ENCODE measurements around the gene LY86.
A peak's percentile ranks its signal among the peaks of the same experiment; 100 is the strongest.

LY86 gene

GRCh38 chr6:6676910-6677441, 88.5 kb downstream of the LY86 start:
- peak; percentile 47 for DNase-seq (ENCODE audit: insufficient read length, low spot score)
- FAIRE-seq = peak; percentile 92

DNA sequence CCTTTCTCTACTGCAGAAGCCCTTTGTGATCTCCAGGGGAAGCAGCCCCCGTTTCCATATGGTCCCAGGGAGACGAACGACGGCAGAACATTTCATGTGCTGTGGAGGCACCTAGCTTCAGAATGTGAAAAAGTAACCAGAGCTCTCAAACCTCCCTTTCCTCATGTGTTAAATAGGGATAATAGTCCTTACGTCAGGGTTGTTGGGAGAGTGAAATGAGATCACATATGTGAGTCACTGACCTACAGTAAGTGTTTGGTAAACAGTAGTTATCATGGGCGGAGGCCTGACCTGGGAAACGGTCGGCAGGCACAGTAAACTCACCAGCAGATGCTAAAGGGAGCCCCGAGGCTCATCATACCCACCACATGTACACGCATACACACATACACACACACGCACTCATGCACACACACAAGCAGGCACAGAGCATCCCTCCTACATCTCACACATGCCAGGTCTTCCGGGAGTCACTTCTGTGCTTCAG, 89.7 kb downstream of the LY86 start:
- FAIRE-seq (no peak), DNase-seq (ENCODE audit: insufficient read length, low spot score) (no peak)

DNA sequence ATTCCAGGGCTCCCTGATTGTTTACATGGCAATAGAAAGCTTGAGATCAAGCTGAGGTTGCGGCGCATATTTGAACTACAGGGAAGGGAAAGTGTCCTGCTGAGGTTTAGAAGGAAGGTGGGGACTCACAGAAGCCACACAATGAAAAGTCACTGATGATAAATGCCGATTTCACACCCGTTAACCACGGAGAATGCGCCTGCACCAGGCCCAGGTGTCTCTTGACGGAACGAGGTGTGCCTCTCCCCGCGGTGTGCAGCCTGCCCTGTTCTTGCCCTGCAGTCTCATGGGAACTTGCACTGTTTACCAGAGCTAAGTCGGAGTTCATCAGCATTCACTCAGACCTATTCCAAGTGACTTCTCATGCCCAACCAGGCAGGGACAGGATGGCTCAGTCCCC, 90.3 kb downstream of the LY86 start:
- no peak for FAIRE-seq
- DNase-seq (ENCODE audit: insufficient read length, low spot score) = no peak

DNA sequence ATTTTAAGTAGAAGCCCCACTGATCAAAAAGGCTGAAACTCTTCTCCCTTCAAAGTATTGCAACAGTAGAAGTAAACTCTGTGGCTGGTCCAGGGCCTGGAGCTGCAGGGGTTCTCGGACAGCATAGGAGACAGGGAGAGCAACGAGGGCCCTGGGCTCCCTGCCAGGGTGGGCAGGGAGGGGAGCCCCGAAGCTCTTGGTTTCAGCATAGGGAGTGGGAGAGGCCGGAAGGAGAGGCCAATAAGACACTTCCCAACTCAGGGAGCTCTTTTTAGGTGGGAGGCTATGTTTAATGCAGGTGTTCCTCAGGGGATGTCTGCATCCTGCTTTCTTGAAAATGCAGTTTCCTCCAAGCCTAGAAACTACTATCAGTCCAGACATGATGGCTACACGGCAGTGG, 91.1 kb downstream of the LY86 start:
- DNase-seq (ENCODE audit: insufficient read length, low spot score) (no peak), FAIRE-seq (no peak)

DNA sequence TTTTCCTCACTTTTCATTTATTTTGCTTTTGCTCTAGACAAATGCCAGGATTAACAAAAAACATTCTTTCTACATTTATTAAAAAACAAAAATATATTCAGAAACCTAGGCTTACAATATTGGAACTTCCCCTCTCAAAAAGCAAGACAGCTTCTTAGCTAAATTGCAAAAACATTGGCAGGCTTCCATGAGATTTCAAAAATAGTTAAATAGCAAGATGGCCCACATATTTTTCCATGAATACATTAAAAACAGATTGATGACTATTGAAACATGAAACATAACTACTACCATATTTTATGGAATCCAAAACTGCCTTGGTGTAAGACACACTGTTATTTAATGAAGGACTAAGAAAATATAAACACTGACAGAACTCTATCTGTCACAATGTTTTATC, 92.0 kb downstream of the LY86 start:
- no peak for DNase-seq (ENCODE audit: insufficient read length, low spot score)
- no peak for FAIRE-seq

- DNase-seq (ENCODE audit: insufficient read length, low spot score) (no peak), FAIRE-seq (no peak)
Observed at GRCh38 chr6:6681075-6681849, 92.7 kb downstream of the LY86 start.

- FAIRE-seq = no peak
- no peak for DNase-seq (ENCODE audit: insufficient read length, low spot score)
Observed at GRCh38 chr6:6682225-6682624, 93.7 kb downstream of the LY86 start.

GRCh38 chr6:6683969-6684833, 95.7 kb downstream of the LY86 start:
- DNase-seq (ENCODE audit: insufficient read length, low spot score) (peak; percentile 62), FAIRE-seq (peak; percentile 95)

DNA sequence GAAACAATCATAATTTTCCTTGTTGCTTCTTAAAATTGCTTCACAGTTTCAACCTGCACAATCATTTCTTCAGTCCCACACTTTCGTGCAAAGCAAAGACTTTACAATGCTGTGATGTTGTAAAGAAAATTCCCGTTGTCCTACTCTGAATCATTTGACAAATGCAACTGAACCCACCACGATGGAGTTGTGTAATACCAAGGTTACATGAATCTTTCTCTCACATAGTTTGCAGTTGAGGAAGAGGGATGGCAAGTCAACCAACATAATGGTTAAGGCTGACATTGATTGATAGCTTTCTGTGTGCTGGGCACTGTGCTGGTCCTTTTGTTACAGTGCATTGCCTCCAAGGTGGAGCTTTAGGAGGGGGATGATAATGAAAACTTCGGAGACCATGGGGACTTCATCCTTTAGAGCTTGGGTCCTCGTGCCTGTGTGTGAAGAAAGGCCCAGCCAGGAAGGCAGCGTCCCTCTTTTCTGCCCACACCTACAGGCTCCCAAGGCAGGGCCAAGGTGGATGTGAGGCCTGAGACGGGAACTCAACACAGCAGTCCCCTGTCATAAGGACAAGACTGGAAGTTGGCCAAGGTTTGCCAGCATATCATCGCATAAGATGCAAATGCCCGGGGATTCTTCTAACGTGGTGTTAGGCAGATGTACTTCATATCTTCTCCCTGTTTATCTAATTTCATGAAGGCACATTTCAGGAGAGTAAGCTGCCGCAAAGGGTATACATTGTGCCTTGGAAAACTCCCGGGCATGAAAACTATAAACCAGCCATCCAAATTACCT, 96.9 kb downstream of the LY86 start:
- no peak for DNase-seq (ENCODE audit: insufficient read length, low spot score)
- FAIRE-seq = no peak

- DNase-seq (ENCODE audit: insufficient read length, low spot score) (no peak), FAIRE-seq (no peak)
Observed at GRCh38 chr6:6686176-6686575, 97.7 kb downstream of the LY86 start.

DNA sequence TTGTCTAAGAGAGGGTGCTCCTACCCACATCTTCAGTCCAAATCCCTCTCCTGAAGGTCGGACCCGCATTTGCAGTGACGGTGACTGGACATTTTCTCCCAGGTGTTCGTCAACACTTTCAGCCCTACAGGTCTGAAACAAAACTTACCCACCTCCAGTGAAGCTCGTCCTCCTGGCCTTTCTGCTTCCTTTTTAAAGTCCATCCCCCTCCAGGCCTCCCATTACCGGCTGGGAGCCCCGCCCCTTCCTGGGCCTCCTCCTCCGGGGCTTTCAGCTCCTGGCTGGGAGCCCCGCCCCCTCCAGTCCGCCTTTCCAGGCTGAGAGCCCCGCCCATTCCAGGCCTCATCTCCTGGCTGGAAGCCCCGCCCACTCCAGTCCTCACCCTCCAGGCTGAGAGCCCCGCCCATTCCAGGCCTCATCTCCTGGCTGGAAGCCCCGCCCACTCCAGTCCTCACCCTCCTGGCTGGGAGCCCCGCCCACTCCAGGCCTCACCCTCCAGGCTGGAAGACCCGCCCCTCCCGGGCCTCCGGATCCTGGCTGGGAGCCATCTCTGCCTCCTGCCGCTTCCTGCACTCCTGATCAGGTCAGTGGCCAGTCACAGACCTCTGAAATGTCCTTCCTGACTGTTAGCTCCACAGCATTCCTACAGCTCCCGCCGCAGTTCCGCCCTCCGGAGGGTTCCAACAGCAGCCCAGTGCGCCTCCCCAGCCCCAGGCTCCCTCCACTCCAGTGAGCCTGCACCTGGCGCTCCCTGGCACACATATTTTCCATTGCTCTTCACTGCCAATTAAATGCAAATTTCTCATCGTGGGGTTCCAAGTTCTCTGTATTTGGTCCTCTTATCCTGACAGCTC, 98.5 kb downstream of the LY86 start:
- DNase-seq (ENCODE audit: insufficient read length, low spot score) = no peak
- no peak for FAIRE-seq

DNA sequence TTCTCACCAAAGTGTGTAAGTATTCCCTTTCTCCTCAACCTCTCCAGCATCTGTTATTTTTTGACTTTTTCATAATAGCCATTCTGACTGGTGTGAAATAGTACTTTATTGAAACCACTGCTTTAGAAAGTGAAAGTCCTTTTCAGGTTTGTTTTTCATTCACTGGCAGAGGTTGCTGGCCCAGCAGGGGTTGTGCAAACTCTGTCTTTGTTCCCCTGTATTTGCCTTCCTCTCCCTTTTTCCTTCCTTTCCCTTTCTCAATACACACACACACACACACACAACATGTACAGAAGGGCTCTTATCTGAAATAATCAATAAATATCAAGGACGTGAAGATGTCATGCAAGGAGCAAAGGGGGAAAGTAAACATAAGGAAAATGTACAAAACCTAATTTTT, 99.8 kb downstream of the LY86 start:
- DNase-seq (ENCODE audit: insufficient read length, low spot score) = no peak
- FAIRE-seq = peak; percentile 4

GRCh38 chr6:6688951-6689350, 100.4 kb downstream of the LY86 start:
- DNase-seq (ENCODE audit: insufficient read length, low spot score) = no peak
- FAIRE-seq = no peak

GRCh38 chr6:6689400-6690143, 101.1 kb downstream of the LY86 start:
- FAIRE-seq = no peak
- no peak for DNase-seq (ENCODE audit: insufficient read length, low spot score)

GRCh38 chr6:6690144-6690483, 101.6 kb downstream of the LY86 start:
- DNase-seq (ENCODE audit: insufficient read length, low spot score) = no peak
- FAIRE-seq = no peak

DNA sequence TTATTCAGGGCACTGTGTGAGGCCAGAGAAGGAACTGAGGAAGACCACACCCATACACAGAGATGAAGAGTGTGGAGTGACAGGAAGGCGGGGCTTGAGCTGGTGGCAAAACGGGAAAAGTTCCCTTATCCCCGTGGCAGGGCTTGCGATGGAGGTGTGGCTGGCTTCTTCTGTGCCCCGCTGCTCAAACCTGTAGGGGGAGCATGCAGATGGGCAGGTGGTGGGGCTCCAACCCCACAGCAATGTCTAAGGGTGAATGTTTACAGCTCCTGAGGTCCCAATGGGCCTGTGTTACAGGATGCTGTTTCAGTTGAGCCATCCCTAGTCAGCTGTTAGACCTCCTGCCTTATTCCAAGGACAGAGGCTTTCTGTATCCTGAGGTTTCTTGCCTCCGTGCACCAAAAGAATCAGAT, 105.9 kb downstream of the LY86 start:
- FAIRE-seq (no peak), DNase-seq (ENCODE audit: insufficient read length, low spot score) (no peak)

DNA sequence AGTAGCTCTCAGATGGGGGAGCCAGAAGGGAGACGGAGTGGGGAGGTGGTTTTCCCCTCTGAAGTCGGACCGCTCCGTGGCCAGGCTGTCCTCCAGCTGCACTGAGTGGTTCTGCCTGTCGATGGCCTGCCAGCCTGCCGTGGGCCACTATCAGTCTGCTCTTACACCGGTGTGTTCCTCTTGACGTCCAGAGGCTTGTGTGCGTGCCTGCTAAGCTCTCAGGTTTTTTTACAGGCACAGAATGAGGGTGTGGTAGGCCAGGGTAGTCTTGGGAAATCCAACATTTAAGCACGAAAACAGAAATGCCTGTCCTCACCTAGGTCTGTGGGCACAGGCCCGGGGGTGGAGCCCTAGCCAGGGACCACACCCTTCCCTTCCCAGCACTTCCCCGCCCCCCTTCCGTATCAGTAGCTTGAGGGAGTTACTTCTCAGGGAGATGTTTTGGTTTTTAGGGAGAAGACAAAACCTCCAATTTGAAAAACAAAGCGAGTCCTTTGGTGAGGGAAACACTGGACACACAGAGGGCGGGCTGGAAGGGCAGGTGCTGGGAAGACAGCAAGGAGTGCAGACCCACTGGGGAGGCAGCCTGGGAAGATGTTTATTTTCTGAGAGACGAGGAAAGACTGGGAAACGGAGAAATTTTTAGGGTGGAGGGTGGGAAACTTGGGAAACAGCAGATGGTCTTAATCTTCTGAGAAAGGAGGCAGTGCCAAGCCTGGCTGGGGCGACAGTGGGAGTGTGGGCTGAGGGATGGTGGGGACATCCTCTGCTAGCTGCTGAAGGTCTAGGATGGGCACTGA, 106.5 kb downstream of the LY86 start:
- no peak for FAIRE-seq

GRCh38 chr6:6695625-6696276, 107.2 kb downstream of the LY86 start:
- DNase-seq (ENCODE audit: insufficient read length, low spot score) (no peak), FAIRE-seq (no peak)

More for the DNA sequence above, 106.5 kb downstream of the LY86 start:
- DNase-seq (ENCODE audit: insufficient read length, low spot score) = no peak
